SU-DHL-6 (cell line): ENCODE results near the gene MORN2.

ENCODE experiments used
- EZH2phosphoT487 ChIP-seq: fragments of 200-600 bp; sonication (generic), shearing (Covaris generic); conservative IDR thresholded peaks from 2 replicates; pipeline ENCODE4 v1.6.1; 2018; ENCODE audit warnings: mild to moderate bottlenecking, antibody characterized with exemption, low read length, moderate library complexity, mixed read lengths
- TF ChIP-seq, protein P1 (sequence below): fragments of 200-600 bp; sonication (generic); IDR thresholded peaks from one replicate; pipeline ENCODE4 v1.5.1; 2017; ENCODE audit warnings: antibody characterized with exemption, mild to moderate bottlenecking, low read length, moderate library complexity; ENCODE audit not compliant: insufficient read depth, poor library complexity, severe bottlenecking

- TF ChIP-seq, protein P1, sequence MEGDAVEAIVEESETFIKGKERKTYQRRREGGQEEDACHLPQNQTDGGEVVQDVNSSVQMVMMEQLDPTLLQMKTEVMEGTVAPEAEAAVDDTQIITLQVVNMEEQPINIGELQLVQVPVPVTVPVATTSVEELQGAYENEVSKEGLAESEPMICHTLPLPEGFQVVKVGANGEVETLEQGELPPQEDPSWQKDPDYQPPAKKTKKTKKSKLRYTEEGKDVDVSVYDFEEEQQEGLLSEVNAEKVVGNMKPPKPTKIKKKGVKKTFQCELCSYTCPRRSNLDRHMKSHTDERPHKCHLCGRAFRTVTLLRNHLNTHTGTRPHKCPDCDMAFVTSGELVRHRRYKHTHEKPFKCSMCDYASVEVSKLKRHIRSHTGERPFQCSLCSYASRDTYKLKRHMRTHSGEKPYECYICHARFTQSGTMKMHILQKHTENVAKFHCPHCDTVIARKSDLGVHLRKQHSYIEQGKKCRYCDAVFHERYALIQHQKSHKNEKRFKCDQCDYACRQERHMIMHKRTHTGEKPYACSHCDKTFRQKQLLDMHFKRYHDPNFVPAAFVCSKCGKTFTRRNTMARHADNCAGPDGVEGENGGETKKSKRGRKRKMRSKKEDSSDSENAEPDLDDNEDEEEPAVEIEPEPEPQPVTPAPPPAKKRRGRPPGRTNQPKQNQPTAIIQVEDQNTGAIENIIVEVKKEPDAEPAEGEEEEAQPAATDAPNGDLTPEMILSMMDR, result no peak
- TF ChIP-seq EZH2phosphoT487, result no peak
These were observed 45.1 kb upstream of the MORN2 start for GRCh38 chr2:38830526-38831159.
